HEK293 (cell line): ENCODE data around the gene SH2B2.

ENCODE experiments used
- CTCF ChIA-PET: fragments of 350-600 bp; formaldehyde crosslinking; extraction: SDS; loops from one replicate; lab custom pipeline; 2021; ENCODE audit warnings: antibody characterized with exemption; lab: Yijun Ruan, JAX
- POLR2A ChIA-PET: fragments of 300-600 bp; formaldehyde crosslinking; extraction: SDS; loops from one replicate; lab custom pipeline; 2020; ENCODE audit warnings: antibody characterized with exemption, inconsistent platforms; lab: Yijun Ruan, JAX
- H3K27ac ChIP-seq: fragments of 200-500 bp; sonication (Bioruptor generic); 2 replicates; pipeline ENCODE4 v1.5.1; 2014; ENCODE audit warnings: low read depth, low read length, control low read depth, inconsistent platforms; ENCODE audit errors: extremely low read depth
- H3K36me3 ChIP-seq, 2 experiments: fragments of 200-500 bp in 1 of 2; sonication (Bioruptor generic) in 1 of 2; 1 replicate in 1 of 2; 2 replicates in 1 of 2; pipeline ENCODE4 v1.5.1; 2014 to 2017; ENCODE audit warnings: inconsistent platforms in 2 of 2, low read length in 2 of 2; ENCODE audit not compliant: control insufficient read depth in 2 of 2, insufficient read depth in 1 of 2
- H3K4me1 ChIP-seq: fragments of 200-500 bp; sonication (Bioruptor generic); 2 replicates; pipeline ENCODE4 v1.5.1; 2014; ENCODE audit warnings: mild to moderate bottlenecking, low read length, inconsistent platforms; ENCODE audit not compliant: control insufficient read depth, insufficient read depth
- H3K4me3 ChIP-seq: 2 replicates; pipeline ENCODE4 v1.5.1; 2011; ENCODE audit warnings: low read depth, mild to moderate bottlenecking, control low read depth, low read length, moderate library complexity
- H3K9me3 ChIP-seq: fragments of 200-500 bp; sonication (Bioruptor generic); 2 replicates; pipeline ENCODE4 v1.5.1; 2014; ENCODE audit warnings: low read depth, low read length, inconsistent platforms; ENCODE audit not compliant: control insufficient read depth, insufficient read depth
- EGR2 ChIP-seq: fragments of 450-650 bp; formaldehyde crosslinking; IDR thresholded peaks from 2 replicates; pipeline ENCODE4 v1.5.1; 2016; ENCODE audit warnings: low read depth, missing biosample characterization, missing genetic modification characterization
- FEZF1 ChIP-seq: fragments of 450-650 bp; formaldehyde crosslinking; IDR thresholded peaks from 2 replicates; pipeline ENCODE4 v1.5.1; 2016; ENCODE audit warnings: missing biosample characterization, missing genetic modification characterization
- GLIS2 ChIP-seq: fragments of 450-650 bp; formaldehyde crosslinking; IDR thresholded peaks from 2 replicates; pipeline ENCODE4 v1.5.1; 2016; ENCODE audit warnings: missing biosample characterization, missing genetic modification characterization
- KLF16 ChIP-seq: fragments of 450-650 bp; formaldehyde crosslinking; IDR thresholded peaks from 2 replicates; pipeline ENCODE4 v1.5.1; 2017; ENCODE audit warnings: missing biosample characterization, missing genetic modification characterization
- KLF7 ChIP-seq: fragments of 450-650 bp; formaldehyde crosslinking; IDR thresholded peaks from 2 replicates; pipeline ENCODE4 v1.5.1; 2016; ENCODE audit warnings: missing biosample characterization, missing genetic modification characterization, borderline replicate concordance
- REPIN1 ChIP-seq: fragments of 450-650 bp; formaldehyde crosslinking; IDR thresholded peaks from 2 replicates; pipeline ENCODE4 v1.5.1; 2017; ENCODE audit warnings: missing biosample characterization, missing genetic modification characterization, low read depth
- SALL2 ChIP-seq: fragments of 450-650 bp; formaldehyde crosslinking; IDR thresholded peaks from 2 replicates; pipeline ENCODE4 v1.5.0; 2017; ENCODE audit warnings: missing biosample characterization, mild to moderate bottlenecking, missing genetic modification characterization, borderline replicate concordance
- TRIM28 ChIP-seq: IDR thresholded peaks from 2 replicates; pipeline ENCODE4 v1.6.1; 2011; ENCODE audit warnings: low read length, control low read depth, borderline replicate concordance
- WT1 ChIP-seq: fragments of 450-650 bp; formaldehyde crosslinking; IDR thresholded peaks from 2 replicates; pipeline ENCODE4 v1.5.1; 2016; ENCODE audit warnings: missing biosample characterization, missing genetic modification characterization
- ZBTB1 ChIP-seq: fragments of 450-650 bp; formaldehyde crosslinking; IDR thresholded peaks from 2 replicates; pipeline ENCODE4 v1.5.1; 2016; ENCODE audit warnings: missing biosample characterization, missing genetic modification characterization
- ZBTB17 ChIP-seq: fragments of 450-650 bp; formaldehyde crosslinking; IDR thresholded peaks from 2 replicates; pipeline ENCODE4 v1.5.1; 2016; ENCODE audit warnings: missing biosample characterization, missing genetic modification characterization
- ZBTB21 ChIP-seq: fragments of 450-650 bp; formaldehyde crosslinking; IDR thresholded peaks from 2 replicates; pipeline ENCODE4 v1.5.1; 2017; ENCODE audit warnings: missing biosample characterization, missing genetic modification characterization
- ZFP69B ChIP-seq: fragments of 450-650 bp; formaldehyde crosslinking; IDR thresholded peaks from 2 replicates; pipeline ENCODE4 v1.5.1; 2016; ENCODE audit warnings: missing biosample characterization, missing genetic modification characterization
- ZNF138 ChIP-seq: fragments of 450-650 bp; formaldehyde crosslinking; IDR thresholded peaks from 2 replicates; pipeline ENCODE4 v1.5.1; 2016; ENCODE audit warnings: missing biosample characterization, missing genetic modification characterization, borderline replicate concordance
- ZNF155 ChIP-seq: fragments of 450-650 bp; formaldehyde crosslinking; IDR thresholded peaks from 2 replicates; pipeline ENCODE4 v1.5.1; 2016; ENCODE audit warnings: missing biosample characterization, missing genetic modification characterization
- ZNF23 ChIP-seq: fragments of 450-650 bp; formaldehyde crosslinking; IDR thresholded peaks from 2 replicates; pipeline ENCODE4 v1.5.1; 2016; ENCODE audit warnings: missing biosample characterization, missing genetic modification characterization, borderline replicate concordance
- ZNF544 ChIP-seq: fragments of 450-650 bp; formaldehyde crosslinking; IDR thresholded peaks from 2 replicates; pipeline ENCODE4 v1.5.0; 2017; ENCODE audit warnings: missing biosample characterization, missing genetic modification characterization
- ZNF560 ChIP-seq: fragments of 450-650 bp; formaldehyde crosslinking; IDR thresholded peaks from 2 replicates; pipeline ENCODE4 v1.5.1; 2017; ENCODE audit warnings: missing biosample characterization, missing genetic modification characterization, borderline replicate concordance
- ZNF623 ChIP-seq: fragments of 450-650 bp; formaldehyde crosslinking; IDR thresholded peaks from 2 replicates; pipeline ENCODE4 v1.5.1; 2016; ENCODE audit warnings: missing biosample characterization, missing genetic modification characterization
- ZNF624 ChIP-seq: fragments of 450-650 bp; formaldehyde crosslinking; IDR thresholded peaks from 2 replicates; pipeline ENCODE4 v1.5.1; 2017; ENCODE audit warnings: missing biosample characterization, missing genetic modification characterization
- ZNF626 ChIP-seq: fragments of 450-650 bp; sonication (Bioruptor Pico); formaldehyde crosslinking; IDR thresholded peaks from 2 replicates; pipeline ENCODE4 v1.5.1; 2018; ENCODE audit warnings: missing biosample characterization, missing genetic modification characterization, inconsistent platforms
- ZSCAN23 ChIP-seq: fragments of 450-650 bp; formaldehyde crosslinking; IDR thresholded peaks from 2 replicates; pipeline ENCODE4 v1.5.1; 2016; ENCODE audit warnings: missing biosample characterization, missing genetic modification characterization
- ZSCAN30 ChIP-seq: fragments of 450-650 bp; IDR thresholded peaks from 2 replicates; pipeline ENCODE4 v1.5.1; 2018; ENCODE audit warnings: missing biosample characterization, mild to moderate bottlenecking, missing genetic modification characterization, moderate library complexity
- TF ChIP-seq, protein P1 (sequence below): fragments of 450-650 bp; formaldehyde crosslinking; IDR thresholded peaks from 2 replicates; pipeline ENCODE4; 2016; ENCODE audit warnings: missing biosample characterization, missing genetic modification characterization
- TF ChIP-seq, protein P2 (sequence below): fragments of 450-650 bp; formaldehyde crosslinking; IDR thresholded peaks from 2 replicates; pipeline ENCODE4 v1.5.1; 2016; ENCODE audit warnings: missing biosample characterization, missing genetic modification characterization
- TF ChIP-seq, protein P3 (sequence below): fragments of 450-650 bp; formaldehyde crosslinking; IDR thresholded peaks from 2 replicates; pipeline ENCODE4 v1.5.1; 2016; ENCODE audit warnings: missing biosample characterization, missing genetic modification characterization, borderline replicate concordance
- TF ChIP-seq, protein P4 (sequence below): fragments of 450-650 bp; formaldehyde crosslinking; IDR thresholded peaks from 2 replicates; pipeline ENCODE4 v1.5.1; 2017; ENCODE audit warnings: missing biosample characterization, missing genetic modification characterization
- TF ChIP-seq, protein P5 (sequence below): fragments of 450-650 bp; formaldehyde crosslinking; IDR thresholded peaks from 2 replicates; pipeline ENCODE4 v1.5.1; 2016; ENCODE audit warnings: missing biosample characterization, missing genetic modification characterization

The SH2B2 gene

DNA sequence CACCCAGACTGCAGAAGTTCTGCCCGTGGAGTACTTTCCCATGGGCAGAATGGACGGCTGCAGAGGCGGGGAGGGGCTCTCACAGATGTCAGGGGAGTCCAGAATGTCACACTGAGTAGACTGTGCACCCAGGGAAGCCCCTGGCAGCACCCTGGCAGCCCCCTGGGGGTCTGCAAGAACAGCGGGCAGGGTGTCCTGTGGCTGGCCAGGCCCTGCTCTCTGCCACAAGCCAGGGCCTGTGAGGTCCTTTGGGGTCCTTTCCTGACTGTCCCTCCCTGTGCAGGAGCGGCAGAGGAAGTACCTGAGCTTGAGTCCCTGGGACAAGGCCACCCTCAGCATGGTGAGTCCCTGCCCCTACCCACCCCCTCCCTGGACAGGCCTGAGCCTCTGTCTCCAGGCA lies 6.1 kb upstream of the SH2B2 start (continued):
- no peak for TF ChIP-seq ZSCAN23
- TF ChIP-seq ZNF138 (tag by site-specific recombination) = no peak
- TF ChIP-seq WT1 = no peak
- no peak for TF ChIP-seq FEZF1 (tag by site-specific recombination)
- TF ChIP-seq ZBTB21 (tag by site-specific recombination) = no peak
- no peak for TF ChIP-seq ZBTB1 (tag by site-specific recombination)
- no peak for TF ChIP-seq GLIS2
- TF ChIP-seq TRIM28 = no peak
- no peak for TF ChIP-seq ZNF155
- no peak for TF ChIP-seq ZNF623 (tag by site-specific recombination)
- TF ChIP-seq KLF7 (tag by site-specific recombination) = no peak
- TF ChIP-seq ZSCAN30 (tag by site-specific recombination) = no peak
- TF ChIP-seq, protein P1, sequence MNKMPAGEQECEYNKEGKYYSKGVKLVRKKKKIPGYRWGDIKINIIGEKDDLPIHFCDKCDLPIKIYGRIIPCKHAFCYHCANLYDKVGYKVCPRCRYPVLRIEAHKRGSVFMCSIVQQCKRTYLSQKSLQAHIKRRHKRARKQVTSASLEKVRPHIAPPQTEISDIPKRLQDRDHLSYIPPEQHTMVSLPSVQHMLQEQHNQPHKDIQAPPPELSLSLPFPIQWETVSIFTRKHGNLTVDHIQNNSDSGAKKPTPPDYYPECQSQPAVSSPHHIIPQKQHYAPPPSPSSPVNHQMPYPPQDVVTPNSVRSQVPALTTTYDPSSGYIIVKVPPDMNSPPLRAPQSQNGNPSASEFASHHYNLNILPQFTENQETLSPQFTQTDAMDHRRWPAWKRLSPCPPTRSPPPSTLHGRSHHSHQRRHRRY (tag by site-specific recombination) = no peak
- TF ChIP-seq, protein P2, sequence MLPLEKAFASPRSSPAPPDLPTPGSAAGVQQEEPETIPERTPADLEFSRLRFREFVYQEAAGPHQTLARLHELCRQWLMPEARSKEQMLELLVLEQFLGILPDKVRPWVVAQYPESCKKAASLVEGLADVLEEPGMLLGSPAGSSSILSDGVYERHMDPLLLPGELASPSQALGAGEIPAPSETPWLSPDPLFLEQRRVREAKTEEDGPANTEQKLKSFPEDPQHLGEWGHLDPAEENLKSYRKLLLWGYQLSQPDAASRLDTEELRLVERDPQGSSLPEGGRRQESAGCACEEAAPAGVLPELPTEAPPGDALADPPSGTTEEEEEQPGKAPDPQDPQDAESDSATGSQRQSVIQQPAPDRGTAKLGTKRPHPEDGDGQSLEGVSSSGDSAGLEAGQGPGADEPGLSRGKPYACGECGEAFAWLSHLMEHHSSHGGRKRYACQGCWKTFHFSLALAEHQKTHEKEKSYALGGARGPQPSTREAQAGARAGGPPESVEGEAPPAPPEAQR (tag by site-specific recombination) = no peak

DNA sequence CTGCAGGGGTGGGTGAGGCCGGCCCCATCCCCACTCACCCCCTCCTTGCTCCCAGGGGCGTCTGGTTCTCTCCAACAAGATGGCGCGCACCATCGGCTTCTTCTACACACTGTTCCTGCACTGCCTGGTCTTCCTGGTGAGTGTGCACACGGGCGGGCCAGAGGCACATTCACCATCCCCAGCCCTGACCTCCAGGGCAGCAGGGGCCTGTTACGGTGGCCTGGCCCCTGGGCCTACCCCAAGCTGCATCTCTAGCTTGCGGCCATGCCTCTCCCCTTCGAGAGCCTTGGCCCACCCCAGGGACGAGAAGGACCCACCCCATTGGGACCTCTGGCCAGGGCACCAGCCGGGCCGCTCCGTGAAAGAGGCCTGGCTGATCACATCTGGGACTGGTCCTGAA lies 4.9 kb upstream of the SH2B2 start:
- Histone ChIP-seq H3K36me3 (no peaks in the 10 kb centered on the region), H3K27ac (no peak overlapping the region), H3K9me3 (no peaks in the 10 kb centered on the region), H3K4me3 (no peak overlapping the region), H3K4me1 (no peaks in the 10 kb centered on the region; the same call in 1 of the 2 replicates)
- ChIA-PET POLR2A (no interaction called here), CTCF (interaction anchor here (2.6 to 5.4 kb wide), 2 partner anchors 8 to 109 kb away, joined by 9 to 89 read pairs; no protein-coding TSS in a partner anchor)
- TF ChIP-seq EGR2 = no peak
- TF ChIP-seq, protein P3, sequence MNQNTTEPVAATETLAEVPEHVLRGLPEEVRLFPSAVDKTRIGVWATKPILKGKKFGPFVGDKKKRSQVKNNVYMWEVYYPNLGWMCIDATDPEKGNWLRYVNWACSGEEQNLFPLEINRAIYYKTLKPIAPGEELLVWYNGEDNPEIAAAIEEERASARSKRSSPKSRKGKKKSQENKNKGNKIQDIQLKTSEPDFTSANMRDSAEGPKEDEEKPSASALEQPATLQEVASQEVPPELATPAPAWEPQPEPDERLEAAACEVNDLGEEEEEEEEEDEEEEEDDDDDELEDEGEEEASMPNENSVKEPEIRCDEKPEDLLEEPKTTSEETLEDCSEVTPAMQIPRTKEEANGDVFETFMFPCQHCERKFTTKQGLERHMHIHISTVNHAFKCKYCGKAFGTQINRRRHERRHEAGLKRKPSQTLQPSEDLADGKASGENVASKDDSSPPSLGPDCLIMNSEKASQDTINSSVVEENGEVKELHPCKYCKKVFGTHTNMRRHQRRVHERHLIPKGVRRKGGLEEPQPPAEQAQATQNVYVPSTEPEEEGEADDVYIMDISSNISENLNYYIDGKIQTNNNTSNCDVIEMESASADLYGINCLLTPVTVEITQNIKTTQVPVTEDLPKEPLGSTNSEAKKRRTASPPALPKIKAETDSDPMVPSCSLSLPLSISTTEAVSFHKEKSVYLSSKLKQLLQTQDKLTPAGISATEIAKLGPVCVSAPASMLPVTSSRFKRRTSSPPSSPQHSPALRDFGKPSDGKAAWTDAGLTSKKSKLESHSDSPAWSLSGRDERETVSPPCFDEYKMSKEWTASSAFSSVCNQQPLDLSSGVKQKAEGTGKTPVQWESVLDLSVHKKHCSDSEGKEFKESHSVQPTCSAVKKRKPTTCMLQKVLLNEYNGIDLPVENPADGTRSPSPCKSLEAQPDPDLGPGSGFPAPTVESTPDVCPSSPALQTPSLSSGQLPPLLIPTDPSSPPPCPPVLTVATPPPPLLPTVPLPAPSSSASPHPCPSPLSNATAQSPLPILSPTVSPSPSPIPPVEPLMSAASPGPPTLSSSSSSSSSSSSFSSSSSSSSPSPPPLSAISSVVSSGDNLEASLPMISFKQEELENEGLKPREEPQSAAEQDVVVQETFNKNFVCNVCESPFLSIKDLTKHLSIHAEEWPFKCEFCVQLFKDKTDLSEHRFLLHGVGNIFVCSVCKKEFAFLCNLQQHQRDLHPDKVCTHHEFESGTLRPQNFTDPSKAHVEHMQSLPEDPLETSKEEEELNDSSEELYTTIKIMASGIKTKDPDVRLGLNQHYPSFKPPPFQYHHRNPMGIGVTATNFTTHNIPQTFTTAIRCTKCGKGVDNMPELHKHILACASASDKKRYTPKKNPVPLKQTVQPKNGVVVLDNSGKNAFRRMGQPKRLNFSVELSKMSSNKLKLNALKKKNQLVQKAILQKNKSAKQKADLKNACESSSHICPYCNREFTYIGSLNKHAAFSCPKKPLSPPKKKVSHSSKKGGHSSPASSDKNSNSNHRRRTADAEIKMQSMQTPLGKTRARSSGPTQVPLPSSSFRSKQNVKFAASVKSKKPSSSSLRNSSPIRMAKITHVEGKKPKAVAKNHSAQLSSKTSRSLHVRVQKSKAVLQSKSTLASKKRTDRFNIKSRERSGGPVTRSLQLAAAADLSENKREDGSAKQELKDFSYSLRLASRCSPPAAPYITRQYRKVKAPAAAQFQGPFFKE = no peak
- no peak for TF ChIP-seq SALL2 (tag by site-specific recombination)
- TF ChIP-seq, protein P4, sequence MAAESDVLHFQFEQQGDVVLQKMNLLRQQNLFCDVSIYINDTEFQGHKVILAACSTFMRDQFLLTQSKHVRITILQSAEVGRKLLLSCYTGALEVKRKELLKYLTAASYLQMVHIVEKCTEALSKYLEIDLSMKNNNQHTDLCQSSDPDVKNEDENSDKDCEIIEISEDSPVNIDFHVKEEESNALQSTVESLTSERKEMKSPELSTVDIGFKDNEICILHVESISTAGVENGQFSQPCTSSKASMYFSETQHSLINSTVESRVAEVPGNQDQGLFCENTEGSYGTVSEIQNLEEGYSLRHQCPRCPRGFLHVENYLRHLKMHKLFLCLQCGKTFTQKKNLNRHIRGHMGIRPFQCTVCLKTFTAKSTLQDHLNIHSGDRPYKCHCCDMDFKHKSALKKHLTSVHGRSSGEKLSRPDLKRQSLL (tag by site-specific recombination) = no peak
- TF ChIP-seq KLF16 = no peak
- no peak for TF ChIP-seq ZNF560 (tag by site-specific recombination)
- TF ChIP-seq ZFP69B (tag by site-specific recombination) = no peak
- TF ChIP-seq, protein P5, sequence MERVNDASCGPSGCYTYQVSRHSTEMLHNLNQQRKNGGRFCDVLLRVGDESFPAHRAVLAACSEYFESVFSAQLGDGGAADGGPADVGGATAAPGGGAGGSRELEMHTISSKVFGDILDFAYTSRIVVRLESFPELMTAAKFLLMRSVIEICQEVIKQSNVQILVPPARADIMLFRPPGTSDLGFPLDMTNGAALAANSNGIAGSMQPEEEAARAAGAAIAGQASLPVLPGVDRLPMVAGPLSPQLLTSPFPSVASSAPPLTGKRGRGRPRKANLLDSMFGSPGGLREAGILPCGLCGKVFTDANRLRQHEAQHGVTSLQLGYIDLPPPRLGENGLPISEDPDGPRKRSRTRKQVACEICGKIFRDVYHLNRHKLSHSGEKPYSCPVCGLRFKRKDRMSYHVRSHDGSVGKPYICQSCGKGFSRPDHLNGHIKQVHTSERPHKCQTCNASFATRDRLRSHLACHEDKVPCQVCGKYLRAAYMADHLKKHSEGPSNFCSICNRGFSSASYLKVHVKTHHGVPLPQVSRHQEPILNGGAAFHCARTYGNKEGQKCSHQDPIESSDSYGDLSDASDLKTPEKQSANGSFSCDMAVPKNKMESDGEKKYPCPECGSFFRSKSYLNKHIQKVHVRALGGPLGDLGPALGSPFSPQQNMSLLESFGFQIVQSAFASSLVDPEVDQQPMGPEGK (tag by site-specific recombination) = no peak
- TF ChIP-seq ZNF544 (tag by site-specific recombination) = no peak
- TF ChIP-seq REPIN1 (tag by site-specific recombination) = no peak
- TF ChIP-seq ZNF626 (tag by site-specific recombination) = no peak
- TF ChIP-seq TRIM28 = no peak
- TF ChIP-seq ZNF624 (tag by site-specific recombination) = no peak
- no peak for TF ChIP-seq ZBTB21 (tag by site-specific recombination)
- TF ChIP-seq ZBTB17 (tag by site-specific recombination) = no peak
- no peak for TF ChIP-seq ZNF23 (tag by site-specific recombination)
